Astrocyte (in vitro differentiated cells and primary cell): ENCODE data around the gene SLC37A1.

Experiments used
- CTCF ChIP-seq: IDR thresholded peaks from 2 replicates; pipeline ENCODE4 v1.5.1; 2011; ENCODE audit warnings: low read depth, mild to moderate bottlenecking, inconsistent platforms, low read length, moderate library complexity; ENCODE audit not compliant: insufficient read depth
- EZH2 ChIP-seq: IDR thresholded peaks from 2 replicates; pipeline ENCODE4 v1.6.1; 2012; ENCODE audit warnings: mild to moderate bottlenecking, low read length, inconsistent platforms; ENCODE audit not compliant: insufficient read depth

GRCh38 chr21:42545745-42546144 lies 32.1 kb downstream of the SLC37A1 start:
- TF ChIP-seq CTCF (no peak), EZH2 (no peak)
